Endothelial cell of umbilical vein (primary cell): ENCODE measurements around the gene NHS. TPM values are rescaled to one million over a fixed set of nuclear protein-coding genes. Genes with fewer than 3 reads are reported as not detected.

Experiments used
- BruUV-seq: library from RNA; stranded (reverse); fragments of 400-500 nt; replicated peaks from 2 replicates; lab custom pipeline; 2021; lab: Mats Ljungman, UMichigan
- CTCF ChIA-PET: fragments of 300-600, 350-600 bp; sonication (Branson Sonifier 250); formaldehyde crosslinking; loops from one replicate; lab custom pipeline; 2021; ENCODE audit warnings: antibody characterized with exemption, inconsistent platforms; lab: Charles Lee
- POLR2A ChIA-PET: fragments of 300-600, 350-600 bp; sonication (Branson Sonifier 250); formaldehyde crosslinking; loops from one replicate; lab custom pipeline; 2021; ENCODE audit warnings: antibody characterized with exemption, inconsistent platforms; lab: Charles Lee
- DNase-seq: peaks from one replicate; pipeline ENCODE4 v3.0.0-alpha.2; 2011; ENCODE audit warnings: low read depth, low spot score
- FAIRE-seq: peaks from 2 replicates; lab custom pipeline; 2011; peaks lifted over from hg19 to GRCh38; lab: Jason Lieb, UNC
- H2AFZ ChIP-seq: 2 replicates; pipeline ENCODE4 v1.6.0; 2012; ENCODE audit warnings: low read depth, low read length, control low read depth, inconsistent platforms
- H3K27ac ChIP-seq: 2 replicates; pipeline ENCODE4 v1.5.1; 2011; ENCODE audit warnings: low read depth, mild to moderate bottlenecking, control low read depth, low read length, moderate library complexity; ENCODE audit not compliant: insufficient read depth
- H3K27me3 ChIP-seq, 2 experiments: 2 replicates each; pipeline versions ENCODE4 v1.6.0 to v1.6.1; 2011; ENCODE audit warnings: low read length in 2 of 2, mixed read lengths in 1 of 2; ENCODE audit not compliant: control insufficient read depth in 2 of 2, insufficient read depth in 2 of 2
- H3K36me3 ChIP-seq, 2 experiments: 2 replicates in 1 of 2; 3 replicates in 1 of 2; pipeline ENCODE4 v1.5.1; 2011; ENCODE audit warnings: low read length in 2 of 2, mild to moderate bottlenecking in 1 of 2, moderate library complexity in 1 of 2; ENCODE audit not compliant: control insufficient read depth in 2 of 2, insufficient read depth in 2 of 2; ENCODE audit errors: extremely low read depth in 1 of 2
- H3K4me1 ChIP-seq: 3 replicates; pipeline ENCODE4 v1.5.1; 2011; ENCODE audit warnings: mild to moderate bottlenecking, low read length; ENCODE audit not compliant: control insufficient read depth, insufficient read depth; ENCODE audit errors: extremely low read depth
- H3K4me2 ChIP-seq: 2 replicates; pipeline ENCODE4 v1.6.1; 2011; ENCODE audit warnings: low read length, control low read depth, mixed read lengths; ENCODE audit not compliant: insufficient read depth
- H3K4me3 ChIP-seq, 3 experiments: fragments of 200-600 bp in 1 of 3; sonication (generic), shearing (Covaris generic) in 1 of 3; replicated peaks in 1 of 3; 2 replicates each; pipeline ENCODE4 v1.5.1; 2011 to 2016; ENCODE audit warnings: control low read depth in 3 of 3, low read length in 3 of 3, mild to moderate bottlenecking in 2 of 3, inconsistent platforms in 1 of 3, low read depth in 1 of 3, moderate library complexity in 1 of 3; ENCODE audit not compliant: insufficient read depth in 1 of 3
- H3K79me2 ChIP-seq: 2 replicates; pipeline ENCODE4 v1.6.0; 2012; ENCODE audit warnings: low read length, inconsistent platforms; ENCODE audit not compliant: control insufficient read depth, insufficient read depth
- H3K9ac ChIP-seq: replicated peaks from 2 replicates; pipeline ENCODE3; 2011; ENCODE audit warnings: low read length, control low read depth; ENCODE audit not compliant: insufficient read depth; ENCODE audit errors: extremely low read depth
- H3K9me1 ChIP-seq: replicated peaks from 3 replicates; pipeline ENCODE4 v1.6.0; 2011; ENCODE audit warnings: mild to moderate bottlenecking, low read length; ENCODE audit not compliant: control insufficient read depth, insufficient read depth; ENCODE audit errors: extremely low read depth
- H3K9me3 ChIP-seq: replicated peaks from 2 replicates; pipeline ENCODE4 v1.5.1; 2012; ENCODE audit warnings: low read length, inconsistent platforms; ENCODE audit not compliant: control insufficient read depth, insufficient read depth
- H4K20me1 ChIP-seq: replicated peaks from 2 replicates; pipeline ENCODE3; 2011; ENCODE audit warnings: mild to moderate bottlenecking, low read length; ENCODE audit not compliant: control insufficient read depth, insufficient read depth; ENCODE audit errors: extremely low read depth
- EZH2 ChIP-seq: IDR thresholded peaks from 2 replicates; pipeline ENCODE4 v1.6.1; 2012; ENCODE audit warnings: borderline replicate concordance, low read depth, mild to moderate bottlenecking, moderate library complexity, low read length, inconsistent platforms; ENCODE audit not compliant: severe bottlenecking
- FOS ChIP-seq: IDR thresholded peaks from 2 replicates; pipeline ENCODE4 v1.6.1; 2011; ENCODE audit warnings: mild to moderate bottlenecking, low read length, moderate library complexity, borderline replicate concordance; ENCODE audit not compliant: insufficient read depth
- GATA2 ChIP-seq: IDR thresholded peaks from 2 replicates; pipeline ENCODE4 v1.7.0; 2011; ENCODE audit warnings: low read depth, mild to moderate bottlenecking, moderate library complexity, mixed read lengths, low read length; ENCODE audit not compliant: insufficient read length, insufficient read depth
- JUN ChIP-seq: IDR thresholded peaks from 2 replicates; pipeline ENCODE4 v1.6.1; 2011; ENCODE audit warnings: borderline replicate concordance, low read depth; ENCODE audit not compliant: insufficient read length, insufficient read depth
- MAX ChIP-seq: IDR thresholded peaks from 2 replicates; pipeline ENCODE4 v1.6.1; 2011; ENCODE audit not compliant: insufficient read depth, insufficient read length
- MYC ChIP-seq: IDR thresholded peaks from one replicate; pipeline ENCODE4 v1.6.1; 2011; ENCODE audit warnings: mild to moderate bottlenecking, low read depth, low read length
- POLR2A ChIP-seq: IDR thresholded peaks from 2 replicates; pipeline ENCODE4 v1.6.1; 2012; ENCODE audit warnings: low read depth, mild to moderate bottlenecking, control low read depth, low read length
- POLR2AphosphoS5 ChIP-seq: IDR thresholded peaks from 2 replicates; pipeline ENCODE4 v1.6.1; 2012; ENCODE audit warnings: low read depth, mild to moderate bottlenecking, control low read depth, low read length, moderate library complexity; ENCODE audit not compliant: insufficient read depth
- dilution Hi-C: fragments of 300-500 bp; cut with MboI; formaldehyde crosslinking; loops from one replicate; pipeline ENCODE4 v1.15.0; 2019; ENCODE audit warnings: low sequenced_read_pairs; ENCODE audit not compliant: extremely low pct_ligation_motif_present
- intact Hi-C: fragments of 100-400 bp; cut with micrococcal nuclease; formaldehyde crosslinking; loops from one replicate; pipeline ENCODE4 v1.10.0; 2022
- polyA plus RNA-seq, 4 experiments: library from polyadenylated mRNA; depleted of rRNA in 3 of 4; stranded (reverse) in 3 of 4; unstranded in 1 of 4; fragments of >200 nt; gene quantifications; 2 replicates each; pipeline versions ENCODE4 v1.2.1 to v1.2.3, GENCODE V29; 2011 to 2012; ENCODE audit warnings: missing spikeins in 1 of 4
- total RNA-seq: library from RNA; stranded (reverse); gene quantifications from 2 replicates; pipeline ENCODE4 v1.2.3, GENCODE V29; 2021
- TF ChIP-seq, protein P1 (sequence below), 2 donors: IDR thresholded peaks; 1 replicate in 1 of 2; 2 replicates in 1 of 2; pipeline ENCODE4 v1.5.1; 2011; ENCODE audit warnings: low read length in 2 of 2, mild to moderate bottlenecking in 2 of 2, moderate library complexity in 2 of 2, control low read depth in 1 of 2, inconsistent platforms in 1 of 2, low read depth in 1 of 2; ENCODE audit not compliant: insufficient read depth in 1 of 2; ENCODE audit errors: extremely low read depth in 1 of 2

The NHS gene
- total and polyA plus RNA-seq, 2 donors (not counting 3 experiments of a cell fraction or from before 2014, with no cell fraction given) = 0.07 to 0.46 TPM

GRCh38 chrX:17411205-17411604, 36.2 kb downstream of the NHS start:
- Histone ChIP-seq H3K4me2 (no peak overlapping the region), H4K20me1 (no peaks in the 10 kb centered on the region), H3K9me1 (no peaks in the 10 kb centered on the region), H3K36me3 (no peaks in the 10 kb centered on the region), H2AFZ (no peak overlapping the region), H3K27me3 (no peaks in the 10 kb centered on the region), H3K27ac (no peak overlapping the region), H3K4me3 (no peak overlapping the region), H3K79me2 (no peaks in the 10 kb centered on the region), H3K9me3 (no peaks in the 10 kb centered on the region), H3K4me1 (no peaks in the 10 kb centered on the region), H3K9ac (no peak overlapping the region)
- no TSS peak for BruUV-seq
- ChIA-PET CTCF (no interaction called here), POLR2A (no interaction called here)
- TF ChIP-seq JUN = no peak
- no peak for TF ChIP-seq POLR2AphosphoS5
- TF ChIP-seq GATA2 = no peak
- no peak for TF ChIP-seq MYC
- TF ChIP-seq EZH2 = no peak
- TF ChIP-seq FOS = no peak
- TF ChIP-seq, protein P1, sequence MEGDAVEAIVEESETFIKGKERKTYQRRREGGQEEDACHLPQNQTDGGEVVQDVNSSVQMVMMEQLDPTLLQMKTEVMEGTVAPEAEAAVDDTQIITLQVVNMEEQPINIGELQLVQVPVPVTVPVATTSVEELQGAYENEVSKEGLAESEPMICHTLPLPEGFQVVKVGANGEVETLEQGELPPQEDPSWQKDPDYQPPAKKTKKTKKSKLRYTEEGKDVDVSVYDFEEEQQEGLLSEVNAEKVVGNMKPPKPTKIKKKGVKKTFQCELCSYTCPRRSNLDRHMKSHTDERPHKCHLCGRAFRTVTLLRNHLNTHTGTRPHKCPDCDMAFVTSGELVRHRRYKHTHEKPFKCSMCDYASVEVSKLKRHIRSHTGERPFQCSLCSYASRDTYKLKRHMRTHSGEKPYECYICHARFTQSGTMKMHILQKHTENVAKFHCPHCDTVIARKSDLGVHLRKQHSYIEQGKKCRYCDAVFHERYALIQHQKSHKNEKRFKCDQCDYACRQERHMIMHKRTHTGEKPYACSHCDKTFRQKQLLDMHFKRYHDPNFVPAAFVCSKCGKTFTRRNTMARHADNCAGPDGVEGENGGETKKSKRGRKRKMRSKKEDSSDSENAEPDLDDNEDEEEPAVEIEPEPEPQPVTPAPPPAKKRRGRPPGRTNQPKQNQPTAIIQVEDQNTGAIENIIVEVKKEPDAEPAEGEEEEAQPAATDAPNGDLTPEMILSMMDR (IDR thresholded peaks at IDR 0.05; ENCODE audit: extremely low read depth in 1 of 2, insufficient read depth in 1 of 2, low read depth in 1 of 2, low read length in 2 of 2) = no peak
- no peak for TF ChIP-seq POLR2A
- no peak for TF ChIP-seq MAX
- FAIRE-seq = no peak
- intact Hi-C loops = no loop called here
- dilution Hi-C loops = no loop called here
- no peak for DNase-seq
